Progenitor cell of endocrine pancreas (in vitro differentiated cells): Measurements from ENCODE around the gene SEC16B. TPM values are rescaled to one million over a fixed set of nuclear protein-coding genes. Genes with fewer than 3 reads are reported as not detected.

Experiments used
- DNase-seq: peaks from one replicate; pipeline ENCODE4 v3.0.0; 2021; ENCODE audit warnings: low spot score; ENCODE audit not compliant: unreplicated experiment
- H3K27ac Mint-ChIP-seq: 2 replicates; pipeline ENCODE4 v1.8.0; 2021; ENCODE audit warnings: mild to moderate bottlenecking, moderate library complexity, mixed read lengths
- H3K27me3 Mint-ChIP-seq: 2 replicates; pipeline ENCODE4 v1.8.0; 2021; ENCODE audit warnings: mixed read lengths
- H3K36me3 Mint-ChIP-seq: 2 replicates; pipeline ENCODE4 v1.8.0; 2022; ENCODE audit warnings: mixed read lengths; ENCODE audit not compliant: insufficient read depth
- H3K4me1 Mint-ChIP-seq: 2 replicates; pipeline ENCODE4 v1.8.0; 2021; ENCODE audit warnings: low read depth, mixed read lengths
- H3K4me3 Mint-ChIP-seq: 2 replicates; pipeline ENCODE4 v1.8.0; 2021; ENCODE audit warnings: low read depth, mild to moderate bottlenecking, moderate library complexity, mixed read lengths
- H3K9me3 Mint-ChIP-seq: 2 replicates; pipeline ENCODE4 v1.8.0; 2021; ENCODE audit warnings: low read depth, mixed read lengths
- CTCF ChIP-seq: fragments of 200-600 bp; sonication (generic); IDR thresholded peaks from one replicate; pipeline ENCODE4 v1.5.0; 2021; ENCODE audit warnings: antibody characterized with exemption, mild to moderate bottlenecking; ENCODE audit not compliant: unreplicated experiment
- total RNA-seq: library from RNA; stranded (reverse); gene quantifications from 2 replicates; pipeline ENCODE4 v1.2.1, GENCODE V29; 2021

Gene SEC16B
- total RNA-seq, 1 donor from 2014 or later: 0.67 TPM

GRCh38 chr1:177952249-177952648 is 17.6 kb downstream of the SEC16B start:
- H3K36me3 Mint-ChIP-seq: no peaks in the 10 kb centered on the region
- H3K4me3 Mint-ChIP-seq: no peak overlapping the region
- H3K27ac Mint-ChIP-seq: no peak overlapping the region
- peaks cover 5% of the 10 kb centered on the region for H3K27me3 Mint-ChIP-seq
- no peaks in the 10 kb centered on the region for H3K9me3 Mint-ChIP-seq
- DNase-seq: no peak
- H3K4me1 Mint-ChIP-seq: no peaks in the 10 kb centered on the region
- no peak for TF ChIP-seq CTCF

GRCh38 chr1:177950506-177950905 is 19.4 kb downstream of the SEC16B start:
- H3K27me3 Mint-ChIP-seq: peaks cover 14% of the 10 kb centered on the region
- peaks cover 5% of the 10 kb centered on the region for H3K4me1 Mint-ChIP-seq
- H3K27ac Mint-ChIP-seq: no peak overlapping the region
- TF ChIP-seq CTCF: no peak
- no peak for DNase-seq
- H3K9me3 Mint-ChIP-seq: no peaks in the 10 kb centered on the region
- no peak overlapping the region for H3K4me3 Mint-ChIP-seq
- no peaks in the 10 kb centered on the region for H3K36me3 Mint-ChIP-seq

- TF ChIP-seq CTCF: peak; percentile 84
- peaks cover 5% of the 10 kb centered on the region for H3K4me1 Mint-ChIP-seq
- peaks cover 18% of the 10 kb centered on the region for H3K27me3 Mint-ChIP-seq
- no peak overlapping the region for H3K4me3 Mint-ChIP-seq
- H3K36me3 Mint-ChIP-seq: no peaks in the 10 kb centered on the region
- no peaks in the 10 kb centered on the region for H3K9me3 Mint-ChIP-seq
- H3K27ac Mint-ChIP-seq: no peak overlapping the region
- DNase-seq: peak; percentile 39
These were observed 21.4 kb downstream of the SEC16B start for GRCh38 chr1:177948336-177948972.

- DNase-seq: no peak
- no peaks in the 10 kb centered on the region for H3K36me3 Mint-ChIP-seq
- no peak overlapping the region for H3K27ac Mint-ChIP-seq
- no peak overlapping the region for H3K4me3 Mint-ChIP-seq
- no peak for TF ChIP-seq CTCF
- H3K4me1 Mint-ChIP-seq: peaks cover 5% of the 10 kb centered on the region
- H3K27me3 Mint-ChIP-seq: peaks cover 24% of the 10 kb centered on the region
- H3K9me3 Mint-ChIP-seq: no peaks in the 10 kb centered on the region
These were observed 22.2 kb downstream of the SEC16B start for GRCh38 chr1:177947623-177948022.

- Mint-ChIP-seq H3K36me3 (no peaks in the 10 kb centered on the region), H3K4me1 (peaks cover 5% of the 10 kb centered on the region), H3K4me3 (peak overlapping the region; percentile 9), H3K9me3 (no peaks in the 10 kb centered on the region), H3K27me3 (peaks cover 22% of the 10 kb centered on the region), H3K27ac (peak overlapping the region; percentile 65)
- peak; percentile 93 for TF ChIP-seq CTCF
- DNase-seq: peak; percentile 60
These were observed 23.8 kb downstream of the SEC16B start for GRCh38 chr1:177945943-177946650.
